ENCODE measurements around the gene SPEM1. TPM values are rescaled to one million over a fixed set of nuclear protein-coding genes. Genes with fewer than 3 reads are reported as not detected.

Gene SPEM1
- total and polyA plus RNA-seq, 10 of the 15 experiments (the other 5 are each of a cell fraction or from before 2014, with no cell fraction given), result not detected

DNA sequence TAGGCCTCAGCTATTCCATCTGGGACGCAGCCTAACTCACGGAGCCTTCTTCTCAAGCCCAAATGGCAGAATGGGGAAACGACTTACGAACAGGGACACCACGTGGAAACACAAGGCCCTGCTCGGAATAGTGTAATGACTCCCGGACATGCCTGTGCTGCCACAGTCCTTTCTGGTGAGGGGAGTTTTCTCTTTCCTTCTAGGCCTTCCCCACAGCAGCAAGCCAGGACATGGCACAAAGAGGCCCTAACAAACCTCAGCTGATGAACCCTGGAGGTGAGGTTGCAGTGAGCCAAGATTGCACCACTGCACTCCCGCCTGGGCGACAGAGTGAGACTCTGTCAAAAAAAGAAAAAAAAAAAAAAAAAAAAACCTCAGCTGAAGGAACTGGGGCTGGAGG is 44.0 kb downstream of the SPEM1 start:
- TF ChIP-seq CHD1 (IDR thresholded peaks at IDR 0.05; ENCODE audit: low read depth, low read length) (no peak), KDM1A (IDR thresholded peaks at IDR 0.05; ENCODE audit: borderline replicate concordance) (no peak), SIN3A (IDR thresholded peaks at IDR 0.05; ENCODE audit: low read depth, low read length) (no peak), ZNF217 (IDR thresholded peaks at IDR 0.05) (no peak), RFX5 (IDR thresholded peaks at IDR 0.05; ENCODE audit: low read depth, low read length) (no peak), MYC (IDR thresholded peaks at IDR 0.05; ENCODE audit: insufficient read depth, insufficient read length, insufficient replicate concordance, low read length, severe bottlenecking) (no peak), POLR2AphosphoS5 (IDR thresholded peaks at IDR 0.05; ENCODE audit: low read length) (no peak)
- TF ChIP-seq, protein P1, sequence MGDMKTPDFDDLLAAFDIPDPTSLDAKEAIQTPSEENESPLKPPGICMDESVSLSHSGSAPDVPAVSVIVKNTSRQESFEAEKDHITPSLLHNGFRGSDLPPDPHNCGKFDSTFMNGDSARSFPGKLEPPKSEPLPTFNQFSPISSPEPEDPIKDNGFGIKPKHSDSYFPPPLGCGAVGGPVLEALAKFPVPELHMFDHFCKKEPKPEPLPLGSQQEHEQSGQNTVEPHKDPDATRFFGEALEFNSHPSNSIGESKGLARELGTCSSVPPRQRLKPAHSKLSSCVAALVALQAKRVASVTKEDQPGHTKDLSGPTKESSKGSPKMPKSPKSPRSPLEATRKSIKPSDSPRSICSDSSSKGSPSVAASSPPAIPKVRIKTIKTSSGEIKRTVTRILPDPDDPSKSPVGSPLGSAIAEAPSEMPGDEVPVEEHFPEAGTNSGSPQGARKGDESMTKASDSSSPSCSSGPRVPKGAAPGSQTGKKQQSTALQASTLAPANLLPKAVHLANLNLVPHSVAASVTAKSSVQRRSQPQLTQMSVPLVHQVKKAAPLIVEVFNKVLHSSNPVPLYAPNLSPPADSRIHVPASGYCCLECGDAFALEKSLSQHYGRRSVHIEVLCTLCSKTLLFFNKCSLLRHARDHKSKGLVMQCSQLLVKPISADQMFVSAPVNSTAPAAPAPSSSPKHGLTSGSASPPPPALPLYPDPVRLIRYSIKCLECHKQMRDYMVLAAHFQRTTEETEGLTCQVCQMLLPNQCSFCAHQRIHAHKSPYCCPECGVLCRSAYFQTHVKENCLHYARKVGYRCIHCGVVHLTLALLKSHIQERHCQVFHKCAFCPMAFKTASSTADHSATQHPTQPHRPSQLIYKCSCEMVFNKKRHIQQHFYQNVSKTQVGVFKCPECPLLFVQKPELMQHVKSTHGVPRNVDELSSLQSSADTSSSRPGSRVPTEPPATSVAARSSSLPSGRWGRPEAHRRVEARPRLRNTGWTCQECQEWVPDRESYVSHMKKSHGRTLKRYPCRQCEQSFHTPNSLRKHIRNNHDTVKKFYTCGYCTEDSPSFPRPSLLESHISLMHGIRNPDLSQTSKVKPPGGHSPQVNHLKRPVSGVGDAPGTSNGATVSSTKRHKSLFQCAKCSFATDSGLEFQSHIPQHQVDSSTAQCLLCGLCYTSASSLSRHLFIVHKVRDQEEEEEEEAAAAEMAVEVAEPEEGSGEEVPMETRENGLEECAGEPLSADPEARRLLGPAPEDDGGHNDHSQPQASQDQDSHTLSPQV (IDR thresholded peaks at IDR 0.05), result no peak
- TF ChIP-seq, protein P2, sequence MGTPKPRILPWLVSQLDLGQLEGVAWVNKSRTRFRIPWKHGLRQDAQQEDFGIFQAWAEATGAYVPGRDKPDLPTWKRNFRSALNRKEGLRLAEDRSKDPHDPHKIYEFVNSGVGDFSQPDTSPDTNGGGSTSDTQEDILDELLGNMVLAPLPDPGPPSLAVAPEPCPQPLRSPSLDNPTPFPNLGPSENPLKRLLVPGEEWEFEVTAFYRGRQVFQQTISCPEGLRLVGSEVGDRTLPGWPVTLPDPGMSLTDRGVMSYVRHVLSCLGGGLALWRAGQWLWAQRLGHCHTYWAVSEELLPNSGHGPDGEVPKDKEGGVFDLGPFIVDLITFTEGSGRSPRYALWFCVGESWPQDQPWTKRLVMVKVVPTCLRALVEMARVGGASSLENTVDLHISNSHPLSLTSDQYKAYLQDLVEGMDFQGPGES (IDR thresholded peaks at IDR 0.05), result no peak
- TF ChIP-seq, protein P3, sequence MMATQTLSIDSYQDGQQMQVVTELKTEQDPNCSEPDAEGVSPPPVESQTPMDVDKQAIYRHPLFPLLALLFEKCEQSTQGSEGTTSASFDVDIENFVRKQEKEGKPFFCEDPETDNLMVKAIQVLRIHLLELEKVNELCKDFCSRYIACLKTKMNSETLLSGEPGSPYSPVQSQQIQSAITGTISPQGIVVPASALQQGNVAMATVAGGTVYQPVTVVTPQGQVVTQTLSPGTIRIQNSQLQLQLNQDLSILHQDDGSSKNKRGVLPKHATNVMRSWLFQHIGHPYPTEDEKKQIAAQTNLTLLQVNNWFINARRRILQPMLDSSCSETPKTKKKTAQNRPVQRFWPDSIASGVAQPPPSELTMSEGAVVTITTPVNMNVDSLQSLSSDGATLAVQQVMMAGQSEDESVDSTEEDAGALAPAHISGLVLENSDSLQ (IDR thresholded peaks at IDR 0.05), result no peak
- CTCF ChIA-PET, result no interaction called here
- intact Hi-C loops (cut with micrococcal nuclease; ENCODE audit: unreplicated experiment), result no loop called here

More for the DNA sequence above, 44.0 kb downstream of the SPEM1 start:
- 95% methylated on average over 9 of the region's 9 CpGs for WGBS (ENCODE audit: insufficient coverage, insufficient replicate concordance, low lambda C conversion rate, missing lambda C conversion rate)
- Histone ChIP-seq H3K4me3 (no peak overlapping the region), H3K4me1 (ENCODE audit: control insufficient read depth, insufficient read depth, low read length) (no peaks in the 10 kb centered on the region; the same call in 1 of the 2 replicates), H3K9ac (ENCODE audit: control insufficient read depth, insufficient read depth, low read length) (no peak overlapping the region), H4K20me1 (ENCODE audit: control insufficient read depth, insufficient read depth) (no peaks in the 10 kb centered on the region), H3K27ac (ENCODE audit: control insufficient read depth, insufficient read depth) (no peak overlapping the region), H3K79me2 (ENCODE audit: control insufficient read depth, insufficient read depth, low read length) (no peaks in the 10 kb centered on the region), H3K36me3 (ENCODE audit: control insufficient read depth in 2 of 2, insufficient read depth in 2 of 2, low read length in 1 of 2) (peaks cover 2 to 5% of the 10 kb centered on the region in 2 experiments; a peak in 3 of 4 replicates), H2AFZ (ENCODE audit: control insufficient read depth, low read depth, low read length) (no peak overlapping the region), H3K27me3 (replicated peaks in 1 of 2; ENCODE audit: control insufficient read depth in 2 of 2, insufficient read depth in 2 of 2, low read length in 1 of 2) (no peaks in the 10 kb centered on the region), H3K4me2 (ENCODE audit: control insufficient read depth, insufficient read depth) (no peak overlapping the region), H3K9me3 (replicated peaks; ENCODE audit: control insufficient read depth, insufficient read depth, low read length) (no peaks in the 10 kb centered on the region)
- ChIA-PET RAD21 (ENCODE audit: unreplicated experiment) (no interaction called here), SMC1A (ENCODE audit: uncharacterized antibody, unreplicated experiment) (interaction anchor here (1.2 kb wide), 1 partner anchor 9 kb away, joined by 3 read pairs; no protein-coding TSS in a partner anchor), POLR2A (interaction anchor here (0.6 to 0.9 kb wide), 4 partner anchors 21 to 323 kb away, joined by 3 to 7 read pairs (median 6); no protein-coding TSS in a partner anchor)
- no peak for ATAC-seq
- in situ Hi-C loops (cut with MboI), result no loop called here
- DNase-seq (ENCODE audit: low read depth, low spot score), result no peak
- FAIRE-seq, result no peak
- BruUV-seq (replicated peaks), result no TSS peak

Data from GM12878 (cell line).